Psoas muscle (tissue), 8 donors: ENCODE measurements around the gene SOX9. TPM values are rescaled to one million over a fixed set of nuclear protein-coding genes. Genes with fewer than 3 reads are reported as not detected.
"Not testable (repeated sequence)": the region's sequence is repeated elsewhere in the genome, so short reads cannot be mapped to it uniquely, and the experiment has no call there.

Experiments used
- ATAC-seq, 4 donors: fragments of 200-7000 bp; cut with Tn5 transposase; one replicate each; pipeline ENCODE4 v1.9.1; 2020; ENCODE audit warnings: moderate library complexity in 3 of 4, mild to moderate bottlenecking in 2 of 4
- DNase-seq, 2 donors: peaks; one replicate each; pipeline ENCODE4 v3.0.0-alpha.2; 2020
- H3K27ac ChIP-seq: fragments of 200-600 bp; one replicate; pipeline ENCODE4 v1.8.0; 2022
- H3K27me3 ChIP-seq, 3 donors: fragments of 200-600 bp in 1 of 3; one replicate each; pipeline versions ENCODE4 v1.6.1 to v1.8.0; 2013 to 2022; ENCODE audit warnings: low read length in 2 of 3, mild to moderate bottlenecking in 2 of 3, moderate library complexity in 1 of 3; ENCODE audit not compliant: insufficient read depth in 3 of 3
- H3K36me3 ChIP-seq, 2 donors: fragments of 200-600 bp in 1 of 2; one replicate each; pipeline versions ENCODE4 v1.6.1 to v1.8.0; 2013 to 2022; ENCODE audit warnings: low read depth in 1 of 2, mild to moderate bottlenecking in 1 of 2, moderate library complexity in 1 of 2; ENCODE audit not compliant: insufficient read depth in 1 of 2
- H3K4me1 ChIP-seq: fragments of 200-600 bp; one replicate; pipeline ENCODE4 v1.8.0; 2022
- H3K4me3 ChIP-seq: fragments of 200-600 bp; one replicate; pipeline ENCODE4 v1.8.0; 2022; ENCODE audit warnings: mild to moderate bottlenecking
- H3K9me3 ChIP-seq: fragments of 200-600 bp; one replicate; pipeline ENCODE4 v1.8.0; 2022
- WGBS, 3 donors: extraction: QIAGEN DNeasy Blood & Tissue Kit; methylation state at CpG; one replicate each; pipeline versions ENCODE4 v1.1.6 to v1.1.7; 2013; 5-methylcytosine and 5-hydroxymethylcytosine counted together
- intact Hi-C, 2 donors: fragments of 100-400 bp; cut with DNase I; formaldehyde crosslinking; loops; one replicate each; pipeline versions ENCODE4 v1.11.0 to v1.14.2; 2022
- polyA plus RNA-seq, 3 donors: library from polyadenylated mRNA; stranded (reverse); fragments of 200-250 nt; gene quantifications; one replicate each; pipeline ENCODE4 v1.2.3, GENCODE V29; 2013
- total RNA-seq, 4 donors: library from RNA; stranded (reverse); fragmentation: NEBNext Ultra II Directional in 2 of 4; extraction: Animal tissue kit (Norgen Biotek cat#: 25700) in 2 of 4; gene quantifications; one replicate each; pipeline versions ENCODE4 v1.2.1 to v1.2.4, GENCODE V29; 2021 to 2023
- TF ChIP-seq, protein P1 (sequence below): fragments of 200-600 bp; IDR thresholded peaks from one replicate; pipeline ENCODE4 v1.8.0; 2022; ENCODE audit warnings: antibody characterized with exemption
- donor health status: healthy with polysubstance abuse.
- donor health status: DM: no; HTN: no; CAD: no; lungs with moderate emphysema.
- donor health status: Bipolar disorder and iron deficiency.
- donor health status: healthy.
- donor health status: DM: yes; HTN: yes; CAD: no.
- donor health status: DM: no; HTN: no; CAD: no.
- donor health status: DM: no; HTN: no; CAD: no.
- donor health status: DM: yes; HTN: yes; CAD: no.

SOX9 gene
- total and polyA plus RNA-seq, 7 donors, result 0.58 to 2.7 (median 1.6) TPM

GRCh38 chr17:72136692-72137091 is 15.9 kb downstream of the SOX9 start:
- no peak overlapping the region for H3K27ac ChIP-seq
- no peak for DNase-seq
- no peaks in the 10 kb centered on the region for H3K9me3 ChIP-seq
- no peak overlapping the region for H3K4me3 ChIP-seq
- H3K4me1 ChIP-seq, result no peaks in the 10 kb centered on the region
- no peaks in the 10 kb centered on the region for H3K36me3 ChIP-seq
- TF ChIP-seq, protein P1, sequence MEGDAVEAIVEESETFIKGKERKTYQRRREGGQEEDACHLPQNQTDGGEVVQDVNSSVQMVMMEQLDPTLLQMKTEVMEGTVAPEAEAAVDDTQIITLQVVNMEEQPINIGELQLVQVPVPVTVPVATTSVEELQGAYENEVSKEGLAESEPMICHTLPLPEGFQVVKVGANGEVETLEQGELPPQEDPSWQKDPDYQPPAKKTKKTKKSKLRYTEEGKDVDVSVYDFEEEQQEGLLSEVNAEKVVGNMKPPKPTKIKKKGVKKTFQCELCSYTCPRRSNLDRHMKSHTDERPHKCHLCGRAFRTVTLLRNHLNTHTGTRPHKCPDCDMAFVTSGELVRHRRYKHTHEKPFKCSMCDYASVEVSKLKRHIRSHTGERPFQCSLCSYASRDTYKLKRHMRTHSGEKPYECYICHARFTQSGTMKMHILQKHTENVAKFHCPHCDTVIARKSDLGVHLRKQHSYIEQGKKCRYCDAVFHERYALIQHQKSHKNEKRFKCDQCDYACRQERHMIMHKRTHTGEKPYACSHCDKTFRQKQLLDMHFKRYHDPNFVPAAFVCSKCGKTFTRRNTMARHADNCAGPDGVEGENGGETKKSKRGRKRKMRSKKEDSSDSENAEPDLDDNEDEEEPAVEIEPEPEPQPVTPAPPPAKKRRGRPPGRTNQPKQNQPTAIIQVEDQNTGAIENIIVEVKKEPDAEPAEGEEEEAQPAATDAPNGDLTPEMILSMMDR, result no peak
- WGBS, 3 donors, result 38 to 58% (median 40%) methylated on average over 5 of the region's 5 CpGs
- no peak for ATAC-seq
- peaks cover 0 to 23% (median 2%) of the 10 kb centered on the region in 3 donors for H3K27me3 ChIP-seq
- intact Hi-C loops, result loop anchor here in 1 of 2 donors (10.0 kb wide), 1 partner anchor 62 kb away; no protein-coding TSS in a partner anchor

DNA sequence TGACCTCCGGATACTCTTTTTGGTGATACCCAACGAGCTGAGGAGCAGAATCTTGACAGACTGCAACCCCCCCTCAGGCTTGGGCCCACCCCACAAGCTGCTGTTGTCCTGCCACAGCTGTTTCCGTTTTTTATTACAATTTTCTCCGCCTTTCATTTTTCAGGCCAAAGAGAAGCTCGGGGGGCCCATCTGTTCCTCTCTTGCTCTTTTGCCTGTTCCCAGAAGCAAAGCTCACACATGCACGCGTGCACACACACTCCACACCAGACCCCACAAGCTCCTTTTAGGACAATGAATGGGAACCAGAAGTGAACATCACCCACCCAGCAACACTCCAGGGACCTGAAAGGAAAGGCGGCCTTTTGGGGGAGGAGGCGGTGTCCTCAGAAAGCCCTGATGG is 16.3 kb downstream of the SOX9 start:
- 51 to 60% (median 57%) methylated on average over 9 of the region's 9 CpGs for WGBS, 3 donors

DNA sequence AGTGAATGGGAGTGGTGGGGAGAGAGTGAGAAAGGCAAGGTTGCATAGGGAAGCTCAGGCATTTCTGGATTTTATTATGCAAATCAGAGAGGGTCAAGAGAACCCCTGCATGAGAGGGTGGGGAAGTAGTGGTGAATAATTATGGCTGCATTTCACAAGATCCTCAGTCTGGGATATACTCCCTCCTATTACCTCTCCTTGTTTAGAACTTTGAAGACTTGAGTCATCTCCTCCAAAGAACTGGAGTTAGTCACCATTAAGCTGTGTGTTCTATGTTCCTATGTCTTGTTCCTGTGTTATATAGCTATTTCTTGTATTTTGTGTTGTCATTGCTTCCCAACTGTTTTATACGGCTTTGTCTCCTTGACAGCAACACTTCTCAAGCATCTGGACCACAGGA is 18.4 kb downstream of the SOX9 start:
- DNase-seq (no peak), ATAC-seq (no peak)
- intact Hi-C loops, result loop anchor here in 1 of 2 donors (10.0 kb wide), 1 partner anchor 64 kb away; no protein-coding TSS in a partner anchor

More for the DNA sequence above, 16.3 kb downstream of the SOX9 start:
- intact Hi-C loops, result loop anchor here in 1 of 2 donors (10.0 kb wide), 1 partner anchor 62 kb away; no protein-coding TSS in a partner anchor
- no peak for ATAC-seq
- Histone ChIP-seq H3K27me3 (peaks cover 0 to 23% (median 2%) of the 10 kb centered on the region in 3 donors), H3K9me3 (no peaks in the 10 kb centered on the region), H3K36me3 (no peaks in the 10 kb centered on the region), H3K4me3 (no peak overlapping the region), H3K27ac (no peak overlapping the region), H3K4me1 (no peaks in the 10 kb centered on the region)
- TF ChIP-seq, protein P1, result no peak
- DNase-seq, result no peak

DNA sequence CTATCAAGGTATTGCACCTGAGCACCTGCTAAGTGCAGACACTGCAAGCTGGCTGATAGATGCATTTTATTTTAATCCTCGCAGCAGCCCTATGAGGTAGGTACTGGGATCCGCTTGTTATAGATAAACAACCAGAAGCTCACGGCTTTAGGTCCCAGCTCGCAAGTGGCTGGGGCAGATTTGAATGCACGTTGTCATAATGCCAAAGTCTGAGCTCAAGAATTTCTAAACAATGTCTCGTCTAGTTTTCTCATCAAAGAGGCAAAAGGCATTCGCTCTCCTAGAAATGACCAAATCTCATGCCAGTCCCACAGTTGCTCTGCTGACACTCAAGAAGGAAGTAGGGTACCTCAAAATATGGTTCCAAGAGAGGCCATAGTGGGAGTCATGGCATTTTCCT is 20.5 kb downstream of the SOX9 start:
- H3K27ac ChIP-seq, result no peak overlapping the region
- peaks cover 0 to 6% (median 0%) of the 10 kb centered on the region in 3 donors for H3K27me3 ChIP-seq
- TF ChIP-seq, protein P1, result no peak
- no peak for DNase-seq
- no peak overlapping the region for H3K4me3 ChIP-seq
- H3K9me3 ChIP-seq, result no peaks in the 10 kb centered on the region
- intact Hi-C loops, result no loop called here
- no peak for ATAC-seq
- no peaks in the 10 kb centered on the region for H3K4me1 ChIP-seq
- H3K36me3 ChIP-seq, result no peaks in the 10 kb centered on the region
- WGBS, 3 donors, result 80 to 86% (median 82%) methylated on average over 7 of the region's 7 CpGs

More for the DNA sequence above, 18.4 kb downstream of the SOX9 start:
- 88 to 96% (median 91%) methylated on average over 1 of the region's 1 CpG for WGBS, 3 donors
- Histone ChIP-seq H3K4me3 (no peak overlapping the region), H3K27me3 (peaks cover 0 to 20% (median 0%) of the 10 kb centered on the region in 3 donors), H3K4me1 (no peaks in the 10 kb centered on the region), H3K27ac (no peak overlapping the region), H3K36me3 (no peaks in the 10 kb centered on the region), H3K9me3 (no peaks in the 10 kb centered on the region)
- TF ChIP-seq, protein P1, result no peak

DNA sequence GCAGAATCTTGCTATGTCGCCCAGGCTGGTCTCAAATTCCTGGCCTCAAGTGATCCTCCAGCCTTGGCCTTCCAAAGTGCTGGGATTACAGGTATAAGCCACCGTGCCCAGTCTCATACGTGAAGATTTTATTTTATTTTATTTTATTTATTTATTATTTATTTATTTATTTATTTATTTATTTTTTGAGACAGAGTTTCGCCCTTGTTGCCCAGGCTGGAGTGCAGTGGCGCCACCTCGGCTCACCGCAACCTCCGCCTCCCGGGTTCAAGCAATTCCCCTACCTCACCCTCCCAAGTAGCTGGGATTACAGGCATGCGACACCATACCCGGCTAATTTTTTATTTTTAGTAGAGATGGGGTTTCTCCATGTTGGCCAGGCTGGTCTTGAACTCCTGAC is 21.3 kb downstream of the SOX9 start:
- intact Hi-C loops, H3K27ac ChIP-seq, H3K9me3 ChIP-seq, ATAC-seq, DNase-seq, H3K4me1 ChIP-seq, H3K4me3 ChIP-seq, H3K27me3 ChIP-seq, H3K36me3 ChIP-seq: not testable (repeated sequence)
- 97 to 98% (median 97%) methylated on average over 11 of the region's 11 CpGs for WGBS, 3 donors
